WTC11 (cell line): Measurements from ENCODE around the gene ELANE. TPM values are rescaled to one million over a fixed set of nuclear protein-coding genes. Genes with fewer than 3 reads are reported as not detected.

ENCODE experiments used
- ATAC-seq: fragments of 200-7000 bp; cut with Tn5 transposase; 2 replicates; pipeline ENCODE4 v1.10.0; 2021; ENCODE audit warnings: mild to moderate bottlenecking, moderate library complexity
- CTCF ChIA-PET: fragments of 300-600 bp; sonication (Branson Sonifier 250); formaldehyde crosslinking; loops from one replicate; lab custom pipeline; 2021; ENCODE audit warnings: antibody characterized with exemption; lab: Charles Lee
- POLR2A ChIA-PET: fragments of 350-600 bp; sonication (Branson Sonifier 250); formaldehyde crosslinking; loops from one replicate; lab custom pipeline; 2021; ENCODE audit warnings: antibody characterized with exemption; lab: Charles Lee
- DNase-seq: peaks from one replicate; pipeline ENCODE4 v3.0.0; 2021; ENCODE audit warnings: low spot score
- H3K27ac Mint-ChIP-seq: 2 replicates; pipeline ENCODE4 v1.8.0; 2021; ENCODE audit warnings: mixed read lengths
- H3K27me3 Mint-ChIP-seq: 2 replicates; pipeline ENCODE4 v1.8.0; 2021; ENCODE audit warnings: low read depth, mild to moderate bottlenecking, moderate library complexity, mixed read lengths
- H3K36me3 Mint-ChIP-seq: 2 replicates; pipeline ENCODE4 v1.8.0; 2021; ENCODE audit warnings: mixed read lengths
- H3K4me1 Mint-ChIP-seq: 2 replicates; pipeline ENCODE4 v1.8.0; 2022; ENCODE audit warnings: mixed read lengths
- H3K4me3 Mint-ChIP-seq: 2 replicates; pipeline ENCODE4 v1.8.0; 2021; ENCODE audit warnings: mild to moderate bottlenecking, moderate library complexity, mixed read lengths
- H3K9me3 Mint-ChIP-seq: 2 replicates; pipeline ENCODE4 v1.8.0; 2021; ENCODE audit warnings: mixed read lengths
- CBFB ChIP-seq: sonication (generic); formaldehyde crosslinking; IDR thresholded peaks from 2 replicates; pipeline ENCODE4 v1.8.1; 2022; ENCODE audit warnings: mild to moderate bottlenecking, low read depth, missing genetic modification reagents
- CREM ChIP-seq: sonication (generic); formaldehyde crosslinking; IDR thresholded peaks from 2 replicates; pipeline ENCODE4 v1.8.1; 2022; ENCODE audit warnings: mild to moderate bottlenecking, missing genetic modification reagents, moderate library complexity
- EMX1 ChIP-seq: fragments of 250-450 bp; sonication (Bioruptor Pico); IDR thresholded peaks from 2 replicates; pipeline ENCODE4 v1.8.0; 2021; ENCODE audit warnings: mild to moderate bottlenecking
- FOXK1 ChIP-seq: sonication (generic); formaldehyde crosslinking; IDR thresholded peaks from 2 replicates; pipeline ENCODE4 v1.8.0; 2022; ENCODE audit warnings: mild to moderate bottlenecking, moderate library complexity, missing genetic modification reagents
- GRHL2 ChIP-seq: fragments of 250-450 bp; sonication (Bioruptor Pico); IDR thresholded peaks from 2 replicates; pipeline ENCODE4 v1.8.0; 2022; ENCODE audit warnings: mild to moderate bottlenecking, moderate library complexity; ENCODE audit not compliant: insufficient replicate concordance, severe bottlenecking
- HMGA2 ChIP-seq: fragments of 250-450 bp; sonication (Bioruptor Pico); IDR thresholded peaks from 2 replicates; pipeline ENCODE4 v1.4.0; 2021; ENCODE audit warnings: mild to moderate bottlenecking, moderate library complexity
- KAT7 ChIP-seq: sonication (generic); formaldehyde crosslinking; IDR thresholded peaks from 2 replicates; pipeline ENCODE4 v1.8.1; 2023; ENCODE audit warnings: missing genetic modification reagents, mild to moderate bottlenecking, borderline replicate concordance
- NFATC4 ChIP-seq: fragments of 250-450 bp; sonication (Bioruptor Pico); IDR thresholded peaks from 2 replicates; pipeline ENCODE4 v1.9.0; 2021; ENCODE audit warnings: mild to moderate bottlenecking
- NFYB ChIP-seq: sonication (generic); formaldehyde crosslinking; conservative IDR thresholded peaks from 2 replicates; pipeline ENCODE4 v1.8.0; 2022; ENCODE audit warnings: low read depth, missing genetic modification reagents
- NR2C2 ChIP-seq: sonication (generic); formaldehyde crosslinking; IDR thresholded peaks from 2 replicates; pipeline ENCODE4 v1.8.0; 2022; ENCODE audit warnings: mild to moderate bottlenecking, missing genetic modification reagents
- SMAD4 ChIP-seq: sonication (generic); formaldehyde crosslinking; IDR thresholded peaks from 2 replicates; pipeline ENCODE4 v1.8.0; 2022; ENCODE audit warnings: mild to moderate bottlenecking, missing genetic modification reagents
- SOX15 ChIP-seq: fragments of 250-450 bp; sonication (Bioruptor Pico); IDR thresholded peaks from 2 replicates; pipeline ENCODE4 v1.9.0; 2021; ENCODE audit warnings: mild to moderate bottlenecking
- SP1 ChIP-seq: sonication (generic); formaldehyde crosslinking; conservative IDR thresholded peaks from 2 replicates; pipeline ENCODE4 v1.8.1; 2022; ENCODE audit warnings: missing genetic modification reagents
- ZNF423 ChIP-seq: fragments of 250-450 bp; sonication (Bioruptor Pico); IDR thresholded peaks from 2 replicates; pipeline ENCODE4 v2.1.2; 2022; ENCODE audit warnings: mild to moderate bottlenecking, moderate library complexity
- total RNA-seq: library from RNA; stranded (reverse); gene quantifications from 3 replicates; pipeline ENCODE4 v1.2.3, GENCODE V29; 2021
- TF ChIP-seq, protein P1 (sequence below): sonication (generic); formaldehyde crosslinking; IDR thresholded peaks from 2 replicates; pipeline ENCODE4 v1.8.1; 2023; ENCODE audit warnings: mild to moderate bottlenecking, missing genetic modification reagents, moderate library complexity
- TF ChIP-seq, protein P2 (sequence below): sonication (generic); formaldehyde crosslinking; conservative IDR thresholded peaks from 2 replicates; pipeline ENCODE4 v1.8.1; 2023; ENCODE audit warnings: mild to moderate bottlenecking, low read depth, missing genetic modification reagents, moderate library complexity
- TF ChIP-seq, protein P3 (sequence below): sonication (generic); formaldehyde crosslinking; IDR thresholded peaks from 2 replicates; pipeline ENCODE4 v1.8.1; 2023; ENCODE audit warnings: mild to moderate bottlenecking, missing genetic modification reagents
- TF ChIP-seq, protein P4 (sequence below): fragments of 250-450 bp; sonication (Bioruptor Pico); IDR thresholded peaks from 2 replicates; pipeline ENCODE4 v1.9.0; 2021; ENCODE audit warnings: mild to moderate bottlenecking, borderline replicate concordance
- TF ChIP-seq, protein P5 (sequence below): fragments of 250-450 bp; sonication (Bioruptor Pico); IDR thresholded peaks from 2 replicates; pipeline ENCODE4 v1.9.0; 2021; ENCODE audit warnings: moderate library complexity, mild to moderate bottlenecking, inconsistent platforms, borderline replicate concordance

Gene ELANE
- total RNA-seq, 1 experiment from 2014 or later = not detected

DNA sequence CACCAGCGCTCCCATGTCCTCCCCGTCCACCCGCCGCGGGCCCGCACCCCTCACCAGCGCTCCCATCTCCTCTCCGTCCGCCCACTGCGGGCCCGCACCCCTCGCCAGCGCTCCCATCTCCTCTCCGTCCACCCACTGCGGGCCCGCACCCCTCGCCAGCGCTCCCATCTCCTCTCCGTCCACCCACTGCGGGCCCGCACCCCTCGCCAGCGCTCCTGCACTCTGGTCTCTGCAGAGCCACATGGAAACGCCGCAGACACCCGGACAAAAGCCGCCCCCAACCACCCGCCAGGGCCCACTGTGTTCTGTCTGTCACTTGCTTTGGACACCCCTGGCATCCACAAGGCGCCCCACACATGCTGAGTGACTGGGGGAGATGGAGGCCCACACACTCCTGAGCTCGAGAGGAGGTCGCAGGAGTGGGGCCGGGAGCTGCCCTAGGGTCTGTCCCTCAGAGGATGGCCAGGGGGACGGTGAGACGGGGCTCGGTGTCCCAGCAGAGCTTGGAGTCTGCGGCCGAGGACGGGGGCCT is 14.7 kb downstream of the ELANE start:
- no peak for ATAC-seq
- peaks cover 12% of the 10 kb centered on the region for H3K36me3 Mint-ChIP-seq
- H3K27ac Mint-ChIP-seq = no peak overlapping the region
- H3K4me1 Mint-ChIP-seq = peaks cover 5% of the 10 kb centered on the region
- ChIA-PET CTCF (interaction anchor here (0.8 to 2.6 kb wide), 3 partner anchors 10 to 124 kb away, joined by 3 to 11 read pairs (median 4); no protein-coding TSS in a partner anchor), POLR2A (interaction anchor here (0.7 kb wide), 1 partner anchor 55 kb away, joined by 3 read pairs; no protein-coding TSS in a partner anchor)
- no peaks in the 10 kb centered on the region for H3K9me3 Mint-ChIP-seq
- DNase-seq = no peak
- TF ChIP-seq, protein P1, sequence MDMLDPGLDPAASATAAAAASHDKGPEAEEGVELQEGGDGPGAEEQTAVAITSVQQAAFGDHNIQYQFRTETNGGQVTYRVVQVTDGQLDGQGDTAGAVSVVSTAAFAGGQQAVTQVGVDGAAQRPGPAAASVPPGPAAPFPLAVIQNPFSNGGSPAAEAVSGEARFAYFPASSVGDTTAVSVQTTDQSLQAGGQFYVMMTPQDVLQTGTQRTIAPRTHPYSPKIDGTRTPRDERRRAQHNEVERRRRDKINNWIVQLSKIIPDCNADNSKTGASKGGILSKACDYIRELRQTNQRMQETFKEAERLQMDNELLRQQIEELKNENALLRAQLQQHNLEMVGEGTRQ (CRISPR knock-in tag) = no peak
- TF ChIP-seq FOXK1 (CRISPR knock-in tag) = no peak
- TF ChIP-seq SP1 = no peak
- TF ChIP-seq CBFB (CRISPR knock-in tag) = no peak
- no peak for TF ChIP-seq SOX15 (CRISPR knock-in tag)
- TF ChIP-seq NFYB (CRISPR knock-in tag) = no peak
- TF ChIP-seq, protein P2, sequence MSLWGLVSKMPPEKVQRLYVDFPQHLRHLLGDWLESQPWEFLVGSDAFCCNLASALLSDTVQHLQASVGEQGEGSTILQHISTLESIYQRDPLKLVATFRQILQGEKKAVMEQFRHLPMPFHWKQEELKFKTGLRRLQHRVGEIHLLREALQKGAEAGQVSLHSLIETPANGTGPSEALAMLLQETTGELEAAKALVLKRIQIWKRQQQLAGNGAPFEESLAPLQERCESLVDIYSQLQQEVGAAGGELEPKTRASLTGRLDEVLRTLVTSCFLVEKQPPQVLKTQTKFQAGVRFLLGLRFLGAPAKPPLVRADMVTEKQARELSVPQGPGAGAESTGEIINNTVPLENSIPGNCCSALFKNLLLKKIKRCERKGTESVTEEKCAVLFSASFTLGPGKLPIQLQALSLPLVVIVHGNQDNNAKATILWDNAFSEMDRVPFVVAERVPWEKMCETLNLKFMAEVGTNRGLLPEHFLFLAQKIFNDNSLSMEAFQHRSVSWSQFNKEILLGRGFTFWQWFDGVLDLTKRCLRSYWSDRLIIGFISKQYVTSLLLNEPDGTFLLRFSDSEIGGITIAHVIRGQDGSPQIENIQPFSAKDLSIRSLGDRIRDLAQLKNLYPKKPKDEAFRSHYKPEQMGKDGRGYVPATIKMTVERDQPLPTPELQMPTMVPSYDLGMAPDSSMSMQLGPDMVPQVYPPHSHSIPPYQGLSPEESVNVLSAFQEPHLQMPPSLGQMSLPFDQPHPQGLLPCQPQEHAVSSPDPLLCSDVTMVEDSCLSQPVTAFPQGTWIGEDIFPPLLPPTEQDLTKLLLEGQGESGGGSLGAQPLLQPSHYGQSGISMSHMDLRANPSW (CRISPR knock-in tag) = no peak
- TF ChIP-seq GRHL2 (CRISPR knock-in tag) = no peak
- TF ChIP-seq EMX1 = no peak
- TF ChIP-seq HMGA2 (CRISPR knock-in tag) = no peak
- no peak for TF ChIP-seq SMAD4 (CRISPR knock-in tag)
- TF ChIP-seq NR2C2 (CRISPR knock-in tag) = no peak
- TF ChIP-seq, protein P3, sequence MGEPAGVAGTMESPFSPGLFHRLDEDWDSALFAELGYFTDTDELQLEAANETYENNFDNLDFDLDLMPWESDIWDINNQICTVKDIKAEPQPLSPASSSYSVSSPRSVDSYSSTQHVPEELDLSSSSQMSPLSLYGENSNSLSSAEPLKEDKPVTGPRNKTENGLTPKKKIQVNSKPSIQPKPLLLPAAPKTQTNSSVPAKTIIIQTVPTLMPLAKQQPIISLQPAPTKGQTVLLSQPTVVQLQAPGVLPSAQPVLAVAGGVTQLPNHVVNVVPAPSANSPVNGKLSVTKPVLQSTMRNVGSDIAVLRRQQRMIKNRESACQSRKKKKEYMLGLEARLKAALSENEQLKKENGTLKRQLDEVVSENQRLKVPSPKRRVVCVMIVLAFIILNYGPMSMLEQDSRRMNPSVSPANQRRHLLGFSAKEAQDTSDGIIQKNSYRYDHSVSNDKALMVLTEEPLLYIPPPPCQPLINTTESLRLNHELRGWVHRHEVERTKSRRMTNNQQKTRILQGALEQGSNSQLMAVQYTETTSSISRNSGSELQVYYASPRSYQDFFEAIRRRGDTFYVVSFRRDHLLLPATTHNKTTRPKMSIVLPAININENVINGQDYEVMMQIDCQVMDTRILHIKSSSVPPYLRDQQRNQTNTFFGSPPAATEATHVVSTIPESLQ (CRISPR knock-in tag) = no peak
- TF ChIP-seq CREM (CRISPR knock-in tag) = no peak
- TF ChIP-seq, protein P4, sequence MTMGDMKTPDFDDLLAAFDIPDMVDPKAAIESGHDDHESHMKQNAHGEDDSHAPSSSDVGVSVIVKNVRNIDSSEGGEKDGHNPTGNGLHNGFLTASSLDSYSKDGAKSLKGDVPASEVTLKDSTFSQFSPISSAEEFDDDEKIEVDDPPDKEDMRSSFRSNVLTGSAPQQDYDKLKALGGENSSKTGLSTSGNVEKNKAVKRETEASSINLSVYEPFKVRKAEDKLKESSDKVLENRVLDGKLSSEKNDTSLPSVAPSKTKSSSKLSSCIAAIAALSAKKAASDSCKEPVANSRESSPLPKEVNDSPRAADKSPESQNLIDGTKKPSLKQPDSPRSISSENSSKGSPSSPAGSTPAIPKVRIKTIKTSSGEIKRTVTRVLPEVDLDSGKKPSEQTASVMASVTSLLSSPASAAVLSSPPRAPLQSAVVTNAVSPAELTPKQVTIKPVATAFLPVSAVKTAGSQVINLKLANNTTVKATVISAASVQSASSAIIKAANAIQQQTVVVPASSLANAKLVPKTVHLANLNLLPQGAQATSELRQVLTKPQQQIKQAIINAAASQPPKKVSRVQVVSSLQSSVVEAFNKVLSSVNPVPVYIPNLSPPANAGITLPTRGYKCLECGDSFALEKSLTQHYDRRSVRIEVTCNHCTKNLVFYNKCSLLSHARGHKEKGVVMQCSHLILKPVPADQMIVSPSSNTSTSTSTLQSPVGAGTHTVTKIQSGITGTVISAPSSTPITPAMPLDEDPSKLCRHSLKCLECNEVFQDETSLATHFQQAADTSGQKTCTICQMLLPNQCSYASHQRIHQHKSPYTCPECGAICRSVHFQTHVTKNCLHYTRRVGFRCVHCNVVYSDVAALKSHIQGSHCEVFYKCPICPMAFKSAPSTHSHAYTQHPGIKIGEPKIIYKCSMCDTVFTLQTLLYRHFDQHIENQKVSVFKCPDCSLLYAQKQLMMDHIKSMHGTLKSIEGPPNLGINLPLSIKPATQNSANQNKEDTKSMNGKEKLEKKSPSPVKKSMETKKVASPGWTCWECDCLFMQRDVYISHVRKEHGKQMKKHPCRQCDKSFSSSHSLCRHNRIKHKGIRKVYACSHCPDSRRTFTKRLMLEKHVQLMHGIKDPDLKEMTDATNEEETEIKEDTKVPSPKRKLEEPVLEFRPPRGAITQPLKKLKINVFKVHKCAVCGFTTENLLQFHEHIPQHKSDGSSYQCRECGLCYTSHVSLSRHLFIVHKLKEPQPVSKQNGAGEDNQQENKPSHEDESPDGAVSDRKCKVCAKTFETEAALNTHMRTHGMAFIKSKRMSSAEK = no peak
- H3K27me3 Mint-ChIP-seq = peaks cover 5% of the 10 kb centered on the region; the same call in 1 of the 2 replicates
- no peak overlapping the region for H3K4me3 Mint-ChIP-seq

DNA sequence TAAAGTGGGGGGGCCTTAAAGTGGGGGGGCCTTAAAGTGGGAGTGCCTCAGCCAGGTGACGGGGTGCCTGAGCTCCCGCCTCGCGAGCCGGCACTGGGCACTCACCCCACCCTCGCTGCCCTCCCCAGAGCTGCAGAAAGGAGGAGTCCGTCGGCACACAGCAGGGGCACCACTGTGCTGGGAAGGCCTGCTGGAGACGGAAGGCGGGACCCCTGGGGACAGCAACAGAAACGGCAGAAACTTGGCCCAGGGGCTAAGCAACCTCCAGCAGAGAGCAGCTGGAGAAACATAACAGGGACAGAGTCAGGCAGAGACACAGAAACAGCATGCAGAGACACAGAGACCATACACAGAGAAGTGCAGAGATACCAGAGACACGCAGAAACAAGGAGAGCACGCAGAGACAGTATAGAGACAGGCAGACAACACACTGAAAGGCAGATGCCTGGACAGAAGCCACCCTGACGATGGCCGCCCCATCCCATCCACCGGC is 15.2 kb downstream of the ELANE start:
- H3K27me3 Mint-ChIP-seq = peaks cover 5% of the 10 kb centered on the region; the same call in 1 of the 2 replicates
- ATAC-seq = no peak
- CTCF ChIA-PET = interaction anchor here (0.8 to 2.6 kb wide), 3 partner anchors 11 to 124 kb away, joined by 3 to 11 read pairs (median 4); no protein-coding TSS in a partner anchor

More for the DNA sequence above, 15.2 kb downstream of the ELANE start:
- Mint-ChIP-seq H3K36me3 (peaks cover 12% of the 10 kb centered on the region), H3K4me1 (peaks cover 5% of the 10 kb centered on the region), H3K4me3 (no peak overlapping the region), H3K9me3 (no peaks in the 10 kb centered on the region), H3K27ac (peak overlapping the region; percentile 60; the same call in 1 of the 2 replicates)
- POLR2A ChIA-PET = interaction anchor here (0.7 kb wide), 1 partner anchor 55 kb away, joined by 3 read pairs; no protein-coding TSS in a partner anchor
- no peak for TF ChIP-seq NFATC4 (CRISPR knock-in tag)
- no peak for TF ChIP-seq KAT7 (CRISPR knock-in tag)
- TF ChIP-seq ZNF423 = peak; percentile 85
- TF ChIP-seq, protein P5, sequence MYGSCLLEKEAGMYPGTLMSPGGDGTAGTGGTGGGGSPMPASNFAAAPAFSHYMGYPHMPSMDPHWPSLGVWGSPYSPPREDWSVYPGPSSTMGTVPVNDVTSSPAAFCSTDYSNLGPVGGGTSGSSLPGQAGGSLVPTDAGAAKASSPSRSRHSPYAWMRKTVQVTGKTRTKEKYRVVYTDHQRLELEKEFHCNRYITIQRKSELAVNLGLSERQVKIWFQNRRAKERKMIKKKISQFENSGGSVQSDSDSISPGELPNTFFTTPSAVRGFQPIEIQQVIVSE (CRISPR knock-in tag) = no peak
- DNase-seq = no peak
